Neural progenitor cell (in vitro differentiated cells): ENCODE data around the gene DPH5. TPM values are rescaled to one million over a fixed set of nuclear protein-coding genes. Genes with fewer than 3 reads are reported as not detected.

Source experiments
- DNase-seq: peaks from one replicate; pipeline ENCODE4 v3.0.0-alpha.2; 2016; ENCODE audit warnings: low spot score
- H2AFZ ChIP-seq: fragments of 200-600 bp; sonication (generic); replicated peaks from 2 replicates; pipeline ENCODE4 v1.6.1; 2016; ENCODE audit warnings: antibody characterized with exemption
- H3F3A ChIP-seq: fragments of 200-600 bp; sonication (generic); 2 replicates; pipeline ENCODE4 v1.6.1; 2016; ENCODE audit warnings: antibody characterized with exemption, low read depth
- H3K27ac ChIP-seq: fragments of 200-600 bp; sonication (generic); 2 replicates; pipeline ENCODE4 v1.5.1; 2016; ENCODE audit warnings: mild to moderate bottlenecking
- H3K27me3 ChIP-seq: fragments of 200-600 bp; sonication (generic); 2 replicates; pipeline ENCODE4 v1.6.1; 2016; ENCODE audit warnings: mild to moderate bottlenecking, moderate library complexity
- H3K36me3 ChIP-seq: fragments of 200-600 bp; sonication (generic); 2 replicates; pipeline ENCODE4 v1.5.1; 2016
- H3K4me1 ChIP-seq: fragments of 200-600 bp; sonication (generic); 2 replicates; pipeline ENCODE4 v1.6.1; 2016; ENCODE audit warnings: mixed run types
- H3K4me2 ChIP-seq: fragments of 200-600 bp; sonication (generic); 2 replicates; pipeline ENCODE4 v1.6.1; 2016
- H3K4me3 ChIP-seq: fragments of 200-600 bp; sonication (generic); 2 replicates; pipeline ENCODE4 v1.5.1; 2016
- H3K79me2 ChIP-seq: fragments of 200-600 bp; sonication (generic); 2 replicates; pipeline ENCODE4 v1.6.1; 2016; ENCODE audit warnings: low read depth
- H3K9ac ChIP-seq: fragments of 200-600 bp; sonication (generic); 2 replicates; pipeline ENCODE4 v1.6.1; 2016
- H3K9me3 ChIP-seq: fragments of 200-600 bp; sonication (generic); 2 replicates; pipeline ENCODE4 v1.5.1; 2016; ENCODE audit warnings: low read depth
- H4K20me1 ChIP-seq: fragments of 200-600 bp; sonication (generic); 2 replicates; pipeline ENCODE4 v1.6.1; 2016; ENCODE audit warnings: low read depth
- H3K27ac Mint-ChIP-seq: 3 replicates; pipeline ENCODE4 v1.8.0; 2021; ENCODE audit warnings: mixed read lengths
- H3K27me3 Mint-ChIP-seq: 2 replicates; pipeline ENCODE4 v1.8.0; 2022; ENCODE audit warnings: low read depth, mild to moderate bottlenecking, inconsistent platforms, moderate library complexity, mixed read lengths; ENCODE audit not compliant: insufficient read depth
- H3K36me3 Mint-ChIP-seq: 3 replicates; pipeline ENCODE4 v1.8.0; 2021; ENCODE audit warnings: mixed read lengths
- H3K4me1 Mint-ChIP-seq: 3 replicates; pipeline ENCODE4 v1.8.0; 2021; ENCODE audit warnings: mixed read lengths
- H3K4me3 Mint-ChIP-seq: 3 replicates; pipeline ENCODE4 v1.8.0; 2021; ENCODE audit warnings: mild to moderate bottlenecking, moderate library complexity, mixed read lengths
- H3K9me3 Mint-ChIP-seq: 3 replicates; pipeline ENCODE4 v1.8.0; 2020; ENCODE audit warnings: mixed read lengths
- EZH2 ChIP-seq: fragments of 200-600 bp; sonication (generic); IDR thresholded peaks from 2 replicates; pipeline ENCODE4 v1.6.1; 2017; ENCODE audit warnings: antibody characterized with exemption, mild to moderate bottlenecking, moderate library complexity
- EZH2phosphoT487 ChIP-seq: fragments of 200-600 bp; sonication (generic); IDR thresholded peaks from 2 replicates; pipeline ENCODE4 v1.6.1; 2017; ENCODE audit warnings: antibody characterized with exemption
- total RNA-seq: library from RNA; depleted of rRNA; stranded (reverse); fragments of >200 nt; gene quantifications from 2 replicates; pipeline ENCODE4 v1.2.3, GENCODE V29; 2015; ENCODE audit warnings: low replicate concordance
- TF ChIP-seq, protein P1 (sequence below): fragments of 200-600 bp; sonication (generic); IDR thresholded peaks from 2 replicates; pipeline ENCODE4 v1.5.1; 2017; ENCODE audit warnings: antibody characterized with exemption, mild to moderate bottlenecking

Gene DPH5
- total RNA-seq, 1 donor from 2014 or later, result 99.4 TPM

DNA sequence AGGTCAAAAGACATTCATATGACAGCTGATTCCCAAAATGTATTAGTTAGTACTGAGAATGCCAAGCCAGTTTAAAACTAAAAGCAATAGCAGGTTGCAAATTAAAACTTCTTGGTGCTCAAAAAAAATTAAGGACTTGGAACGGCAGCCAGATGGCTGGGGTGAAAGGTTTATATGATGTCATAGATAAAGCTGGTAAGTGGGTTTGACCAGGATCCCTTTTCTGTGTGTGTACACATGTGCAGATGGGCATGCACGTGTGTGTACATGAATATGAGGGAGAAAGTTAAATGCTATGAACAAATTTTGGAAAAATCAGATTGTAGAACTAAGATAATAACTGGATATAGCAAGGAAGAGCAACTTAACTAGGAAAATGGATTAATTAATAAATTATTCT, 39.1 kb upstream of the DPH5 start:
- H3K4me1 Mint-ChIP-seq, result peaks cover 38% of the 10 kb centered on the region
- Histone ChIP-seq H3K79me2 (no peaks in the 10 kb centered on the region), H3K36me3 (no peaks in the 10 kb centered on the region), H3K9ac (no peak overlapping the region), H3K4me2 (no peak overlapping the region), H3K9me3 (no peaks in the 10 kb centered on the region), H3K27ac (no peak overlapping the region), H2AFZ (no peak overlapping the region), H3F3A (peaks cover 7% of the 10 kb centered on the region), H3K4me3 (no peak overlapping the region), H3K27me3 (no peaks in the 10 kb centered on the region), H3K4me1 (peaks cover 17% of the 10 kb centered on the region), H4K20me1 (no peaks in the 10 kb centered on the region)
- H3K9me3 Mint-ChIP-seq, result no peaks in the 10 kb centered on the region
- H3K27ac Mint-ChIP-seq, result no peak overlapping the region
- DNase-seq, result no peak
- peaks cover 2% of the 10 kb centered on the region for H3K27me3 Mint-ChIP-seq
- no peak overlapping the region for H3K4me3 Mint-ChIP-seq
- TF ChIP-seq EZH2 (no peak), EZH2phosphoT487 (no peak)
- TF ChIP-seq, protein P1, sequence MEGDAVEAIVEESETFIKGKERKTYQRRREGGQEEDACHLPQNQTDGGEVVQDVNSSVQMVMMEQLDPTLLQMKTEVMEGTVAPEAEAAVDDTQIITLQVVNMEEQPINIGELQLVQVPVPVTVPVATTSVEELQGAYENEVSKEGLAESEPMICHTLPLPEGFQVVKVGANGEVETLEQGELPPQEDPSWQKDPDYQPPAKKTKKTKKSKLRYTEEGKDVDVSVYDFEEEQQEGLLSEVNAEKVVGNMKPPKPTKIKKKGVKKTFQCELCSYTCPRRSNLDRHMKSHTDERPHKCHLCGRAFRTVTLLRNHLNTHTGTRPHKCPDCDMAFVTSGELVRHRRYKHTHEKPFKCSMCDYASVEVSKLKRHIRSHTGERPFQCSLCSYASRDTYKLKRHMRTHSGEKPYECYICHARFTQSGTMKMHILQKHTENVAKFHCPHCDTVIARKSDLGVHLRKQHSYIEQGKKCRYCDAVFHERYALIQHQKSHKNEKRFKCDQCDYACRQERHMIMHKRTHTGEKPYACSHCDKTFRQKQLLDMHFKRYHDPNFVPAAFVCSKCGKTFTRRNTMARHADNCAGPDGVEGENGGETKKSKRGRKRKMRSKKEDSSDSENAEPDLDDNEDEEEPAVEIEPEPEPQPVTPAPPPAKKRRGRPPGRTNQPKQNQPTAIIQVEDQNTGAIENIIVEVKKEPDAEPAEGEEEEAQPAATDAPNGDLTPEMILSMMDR, result no peak
- H3K36me3 Mint-ChIP-seq, result peaks cover 18% of the 10 kb centered on the region

DNA sequence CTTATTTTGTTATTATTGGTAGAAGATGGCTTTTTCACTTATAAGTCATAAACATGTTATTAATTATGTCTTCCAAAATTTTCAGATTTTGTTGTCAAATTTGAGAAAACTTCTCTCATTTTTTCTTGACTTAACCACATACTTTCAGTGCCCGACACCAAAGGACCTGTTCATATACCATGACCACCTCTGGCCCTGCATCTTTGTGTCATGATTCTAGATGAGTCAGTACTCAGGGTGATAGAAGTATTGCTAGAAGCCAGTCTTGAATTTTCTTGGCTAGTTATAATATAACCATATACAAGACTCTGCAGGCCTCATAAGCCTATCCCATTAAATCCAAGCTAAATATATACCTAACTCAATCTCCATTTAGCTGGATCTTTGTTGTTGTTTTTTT, 35.4 kb upstream of the DPH5 start:
- Histone ChIP-seq H3K27ac (no peak overlapping the region), H3F3A (no peaks in the 10 kb centered on the region), H3K4me1 (no peaks in the 10 kb centered on the region), H4K20me1 (no peaks in the 10 kb centered on the region), H3K79me2 (no peaks in the 10 kb centered on the region), H3K9me3 (no peaks in the 10 kb centered on the region), H3K4me2 (no peak overlapping the region), H3K4me3 (no peak overlapping the region), H3K9ac (no peak overlapping the region), H2AFZ (no peak overlapping the region), H3K36me3 (no peaks in the 10 kb centered on the region), H3K27me3 (no peaks in the 10 kb centered on the region)
- no peak overlapping the region for H3K27ac Mint-ChIP-seq
- H3K4me3 Mint-ChIP-seq, result no peak overlapping the region
- no peak for DNase-seq
- peaks cover 2% of the 10 kb centered on the region for H3K27me3 Mint-ChIP-seq
- H3K4me1 Mint-ChIP-seq, result peaks cover 22% of the 10 kb centered on the region
- no peak for TF ChIP-seq EZH2
- TF ChIP-seq, protein P1, result no peak
- TF ChIP-seq EZH2phosphoT487, result no peak
- H3K9me3 Mint-ChIP-seq, result peaks cover 5% of the 10 kb centered on the region
- H3K36me3 Mint-ChIP-seq, result peaks cover 14% of the 10 kb centered on the region

DNA sequence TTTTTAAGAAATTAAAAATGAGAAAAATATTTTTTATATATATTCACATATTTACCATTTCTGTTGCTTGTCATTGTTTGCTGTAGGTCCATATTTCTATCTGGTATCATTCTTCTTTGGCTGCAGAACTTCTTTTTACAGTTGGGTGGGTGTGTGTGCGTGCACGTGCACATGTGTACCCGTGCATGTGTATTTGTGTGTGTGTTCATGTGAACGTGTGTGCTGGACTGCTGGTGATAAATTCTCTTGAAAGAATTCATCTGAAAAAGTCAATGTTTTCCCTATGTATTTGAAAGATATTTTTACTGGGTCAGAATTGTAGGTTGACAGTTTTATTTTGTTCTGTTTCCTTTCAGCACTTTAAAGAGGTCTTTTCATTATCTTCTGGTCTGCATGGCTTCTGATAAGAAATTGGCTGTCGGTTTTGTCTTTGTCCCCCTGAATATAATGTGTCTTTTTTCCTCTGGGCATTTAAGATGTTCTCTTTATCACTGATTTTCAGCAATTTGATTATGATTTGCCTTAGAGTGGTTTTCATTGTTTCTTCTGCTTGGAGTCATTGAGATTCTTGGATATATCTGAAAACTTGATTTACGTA, 34.5 kb upstream of the DPH5 start:
- no peak overlapping the region for H3K4me2 ChIP-seq
- H3K27ac Mint-ChIP-seq, result peak overlapping the region; percentile 40
- no peaks in the 10 kb centered on the region for H3F3A ChIP-seq
- peaks cover 14% of the 10 kb centered on the region for H3K36me3 Mint-ChIP-seq
- H3K9ac ChIP-seq, result no peak overlapping the region
- H3K4me1 Mint-ChIP-seq, result peaks cover 21% of the 10 kb centered on the region
- no peaks in the 10 kb centered on the region for H3K27me3 ChIP-seq
- H3K79me2 ChIP-seq, result no peaks in the 10 kb centered on the region
- no peak overlapping the region for H3K4me3 Mint-ChIP-seq
- H3K9me3 ChIP-seq, result no peaks in the 10 kb centered on the region
- peaks cover 5% of the 10 kb centered on the region for H3K9me3 Mint-ChIP-seq
- H2AFZ ChIP-seq, result no peak overlapping the region
- H3K27ac ChIP-seq, result no peak overlapping the region
- H3K4me3 ChIP-seq, result no peak overlapping the region
- no peaks in the 10 kb centered on the region for H3K4me1 ChIP-seq
- peaks cover 2% of the 10 kb centered on the region for H3K27me3 Mint-ChIP-seq
- no peak for DNase-seq
- TF ChIP-seq EZH2phosphoT487 (no peak), EZH2 (no peak)
- TF ChIP-seq, protein P1, result no peak
- H4K20me1 ChIP-seq, result no peaks in the 10 kb centered on the region
- no peaks in the 10 kb centered on the region for H3K36me3 ChIP-seq
